HG03432 (cell line): ENCODE results near the gene GGTLC1.
"Not testable (repeated sequence)": the region's sequence is repeated elsewhere in the genome, so short reads cannot be mapped to it uniquely, and the experiment has no call there.

ENCODE experiments used
- ATAC-seq: cut with Tn5 transposase; IDR thresholded peaks from one replicate; pipeline ENCODE4 v1.9.1; 2021; ENCODE audit warnings: mild to moderate bottlenecking, moderate library complexity; ENCODE audit not compliant: unreplicated experiment

GGTLC1 gene

DNA sequence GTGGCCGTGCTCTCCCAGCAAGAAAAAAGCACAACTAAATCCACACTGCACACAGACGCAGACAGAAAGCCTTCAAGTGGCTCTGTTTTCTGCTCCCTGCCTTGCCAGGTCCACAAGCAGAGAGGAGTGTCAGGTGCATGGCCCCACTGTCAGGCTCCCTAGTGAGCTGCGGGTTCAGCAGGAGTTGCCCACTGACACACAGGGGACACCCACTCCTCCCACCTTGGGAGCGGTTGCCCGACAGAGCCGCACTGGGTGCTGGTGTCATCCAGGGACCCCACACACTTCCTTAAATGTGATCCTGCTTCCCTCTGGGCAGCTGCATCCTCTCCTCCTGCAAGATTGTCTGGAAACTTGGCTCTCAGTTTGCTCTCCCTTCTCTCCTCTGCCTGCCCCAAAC is 6.7 kb upstream of the GGTLC1 start:
- not testable (repeated sequence) for ATAC-seq

- not testable (repeated sequence) for ATAC-seq
Measured at GRCh38 chr20:23994001-23994633, 5.5 kb upstream of the GGTLC1 start.

DNA sequence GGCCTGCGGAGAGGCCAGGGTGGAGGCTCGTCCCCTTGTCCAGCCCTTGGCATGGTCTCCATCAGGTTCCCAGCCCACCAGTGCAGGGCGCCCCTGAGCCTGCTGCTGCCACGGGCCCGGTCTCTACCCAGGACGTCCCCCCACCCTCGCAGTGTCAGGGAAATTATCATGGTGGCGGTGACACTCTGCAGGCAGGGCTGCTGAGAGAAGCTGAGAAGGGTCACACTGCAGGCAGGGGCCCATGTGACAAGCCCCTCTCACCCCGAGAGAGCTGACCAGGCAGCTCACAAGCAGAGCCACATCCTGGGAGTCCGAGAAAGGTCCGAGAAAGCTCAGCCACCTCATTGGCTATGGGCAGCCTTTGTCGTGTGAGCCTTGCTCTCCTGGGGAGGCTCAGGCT is 4.9 kb upstream of the GGTLC1 start:
- ATAC-seq = not testable (repeated sequence)

DNA sequence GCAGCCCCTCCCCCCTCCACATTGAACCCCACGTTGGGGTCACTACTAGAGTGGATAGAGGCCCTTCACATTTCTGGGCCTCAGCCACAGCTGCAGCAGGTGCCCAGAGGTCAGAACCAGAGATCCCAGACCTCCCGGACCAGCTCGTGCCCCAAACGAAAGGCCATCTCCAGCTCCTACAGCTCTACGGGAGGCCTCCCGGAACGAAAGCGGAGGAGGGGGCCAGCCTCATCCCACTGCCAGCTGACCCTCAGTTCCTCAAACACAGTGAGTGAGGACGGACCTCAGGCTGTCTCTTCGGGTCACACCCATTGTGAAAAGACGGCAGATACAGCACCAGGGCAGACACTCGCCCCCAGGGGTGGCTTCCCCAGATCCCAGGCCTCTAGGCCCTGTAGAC is 1.7 kb upstream of the GGTLC1 start:
- not testable (repeated sequence) for ATAC-seq

DNA sequence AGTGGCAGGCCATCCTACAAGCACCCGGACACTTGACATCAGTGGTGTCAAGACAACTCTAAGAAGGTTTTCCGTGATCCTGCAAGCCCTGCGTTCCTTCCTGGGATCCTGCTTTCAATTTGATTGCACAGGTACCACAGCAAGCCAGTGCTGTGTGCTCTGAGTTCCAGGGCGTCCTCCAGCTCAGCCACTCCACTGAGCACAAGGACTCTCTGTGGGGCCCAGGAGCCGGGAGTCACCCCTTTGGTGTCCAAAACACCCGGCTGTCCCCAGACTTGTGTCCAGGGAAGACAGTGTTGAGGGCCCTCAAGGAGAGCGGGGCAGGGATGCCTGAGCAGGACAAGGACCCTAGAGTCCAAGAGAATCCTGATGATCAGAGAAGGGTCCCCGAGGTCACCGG is 387 bp upstream of the GGTLC1 start:
- ATAC-seq = not testable (repeated sequence)

DNA sequence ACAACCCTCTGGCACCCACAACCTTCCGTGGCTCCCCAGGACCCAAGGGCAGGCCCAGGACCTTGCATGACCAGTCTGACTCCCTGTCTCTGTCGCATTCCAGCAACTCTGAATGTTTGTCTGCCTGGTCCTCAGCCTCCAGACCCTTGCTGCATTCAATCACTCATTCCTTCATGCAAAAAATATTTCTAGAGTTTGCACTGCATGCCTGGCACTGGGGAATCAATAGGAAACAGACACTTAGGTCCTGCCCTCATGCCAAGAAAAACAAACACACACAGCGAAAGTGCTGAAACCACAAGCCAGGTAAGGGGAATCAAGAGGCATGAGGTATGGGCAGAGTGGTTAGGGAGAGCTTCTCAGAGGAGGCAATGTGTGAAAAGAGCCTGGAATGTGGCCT is 1.9 kb downstream of the GGTLC1 start:
- ATAC-seq = not testable (repeated sequence)

GRCh38 chr20:23986310-23986709 is 2.3 kb downstream of the GGTLC1 start:
- ATAC-seq = not testable (repeated sequence)

- ATAC-seq = not testable (repeated sequence)
Measured at GRCh38 chr20:23985790-23986225, 2.8 kb downstream of the GGTLC1 start.

- not testable (repeated sequence) for ATAC-seq
Measured at GRCh38 chr20:23985066-23985789, 3.4 kb downstream of the GGTLC1 start.

DNA sequence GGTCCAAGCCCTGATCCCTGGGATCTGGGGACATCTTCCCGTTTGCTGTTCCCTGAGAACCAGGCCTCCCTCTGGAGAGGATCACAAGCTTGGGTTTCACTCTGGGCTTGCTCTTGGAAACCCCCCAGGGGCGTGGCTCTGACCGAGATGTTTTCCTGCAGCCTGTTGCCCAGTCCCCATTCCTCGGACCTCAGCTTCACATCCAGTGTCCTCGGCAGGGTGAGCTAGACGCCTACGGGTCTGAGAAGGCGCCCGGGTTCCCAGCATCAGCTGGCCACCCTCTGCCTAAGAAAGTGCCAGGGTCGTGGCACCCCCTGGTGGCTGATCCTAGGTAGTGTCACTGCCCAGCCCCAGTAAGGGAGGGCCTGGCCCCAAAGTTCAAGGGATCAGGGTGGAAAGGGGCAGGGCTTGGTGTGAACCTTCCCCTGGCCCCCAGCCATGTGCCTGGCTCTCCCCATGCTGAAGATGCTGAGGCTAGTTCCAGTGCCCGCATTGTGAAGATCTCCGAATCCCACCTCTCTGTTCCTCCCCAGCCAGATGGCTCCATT is 4.0 kb downstream of the GGTLC1 start:
- not testable (repeated sequence) for ATAC-seq

DNA sequence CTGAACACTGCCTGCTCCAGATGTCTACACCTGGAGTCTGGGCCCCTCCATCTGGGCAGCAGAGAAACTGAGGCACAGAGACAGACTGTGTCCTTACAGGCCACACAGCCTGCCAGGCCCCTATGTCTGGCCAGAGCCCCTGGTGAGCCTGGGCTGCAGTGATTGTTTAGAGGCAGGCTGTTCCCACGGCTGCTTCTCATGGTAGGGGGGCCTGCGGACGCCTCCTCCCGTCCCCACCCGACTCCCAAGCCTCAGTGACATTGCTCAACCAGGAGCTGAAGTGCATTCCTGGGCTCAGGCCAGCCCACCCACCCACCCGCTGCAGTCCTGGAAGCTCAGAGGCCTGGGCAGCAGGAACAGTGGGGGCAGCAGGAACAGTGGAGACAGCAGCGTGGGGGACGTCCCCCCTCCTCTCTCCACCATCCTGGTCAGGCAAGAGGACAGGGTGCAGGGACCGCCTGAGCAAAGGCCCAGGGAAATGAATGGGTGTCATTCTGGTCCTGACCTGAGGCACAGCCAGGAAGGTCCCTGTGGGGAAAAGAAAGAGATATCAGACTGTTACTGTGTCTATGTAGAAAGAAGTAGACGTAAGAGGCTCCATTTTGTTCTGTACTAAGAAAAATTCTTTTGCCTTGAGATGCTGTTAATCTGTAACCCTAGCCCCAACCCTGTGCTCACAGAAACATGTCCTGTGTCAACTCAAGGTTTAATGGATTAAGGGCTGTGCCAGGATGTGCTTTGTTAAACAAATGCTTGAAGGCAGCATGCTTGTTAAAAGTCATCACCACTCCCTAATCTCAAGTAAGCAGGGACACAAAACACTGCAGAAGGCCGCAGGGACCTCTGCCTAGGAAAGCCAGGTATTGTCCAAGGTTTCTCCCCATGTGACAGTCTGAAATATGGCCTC is 6.2 kb downstream of the GGTLC1 start:
- not testable (repeated sequence) for ATAC-seq

DNA sequence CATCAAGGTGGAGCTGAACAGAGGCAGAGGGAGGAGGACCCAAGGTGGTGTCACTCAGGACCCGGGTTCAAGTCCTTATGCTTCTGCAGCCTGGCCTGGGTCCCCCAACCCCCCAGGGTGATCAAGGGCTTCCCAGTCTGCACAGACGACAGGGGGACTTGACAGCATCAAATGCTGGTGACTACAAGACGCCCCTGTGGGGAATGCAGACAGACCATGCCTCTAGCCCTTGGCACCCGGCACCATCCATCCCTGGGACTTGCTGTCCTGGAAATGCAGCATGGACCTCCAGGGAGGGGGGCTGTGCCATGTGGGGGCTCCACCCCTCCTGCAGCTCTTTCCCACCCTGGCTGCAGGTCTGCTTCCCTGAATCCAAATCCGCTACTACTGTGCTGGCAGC is 7.1 kb downstream of the GGTLC1 start:
- ATAC-seq = not testable (repeated sequence)

- ATAC-seq = not testable (repeated sequence)
Measured at GRCh38 chr20:23981014-23981413, 7.6 kb downstream of the GGTLC1 start.

- ATAC-seq = not testable (repeated sequence)
Measured at GRCh38 chr20:23979899-23980811, 8.4 kb downstream of the GGTLC1 start.

DNA sequence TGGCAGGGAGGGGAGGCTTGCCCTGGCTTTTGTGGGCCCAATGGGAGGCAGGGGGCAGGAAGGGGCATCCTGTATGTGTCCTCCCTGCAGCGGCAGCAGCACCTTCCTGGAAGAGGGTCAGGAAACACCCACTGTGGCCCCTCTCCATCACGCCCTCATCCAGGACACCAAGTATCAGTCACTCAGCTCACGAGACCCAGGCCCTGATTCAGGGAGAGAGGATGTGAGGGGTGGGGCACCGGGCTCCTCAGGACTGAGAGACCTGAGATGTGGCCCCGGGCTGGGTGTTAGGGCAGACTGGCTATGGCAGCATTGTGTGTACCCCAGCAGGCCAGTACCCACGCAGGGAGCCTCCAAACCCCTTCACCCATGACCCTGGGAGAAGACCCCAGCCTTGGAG is 9.2 kb downstream of the GGTLC1 start:
- not testable (repeated sequence) for ATAC-seq

- ATAC-seq = not testable (repeated sequence)
Measured at GRCh38 chr20:23978457-23978856, 10.1 kb downstream of the GGTLC1 start.

- ATAC-seq = no peak
Measured at GRCh38 chr20:23974966-23975365, 13.6 kb downstream of the GGTLC1 start.

DNA sequence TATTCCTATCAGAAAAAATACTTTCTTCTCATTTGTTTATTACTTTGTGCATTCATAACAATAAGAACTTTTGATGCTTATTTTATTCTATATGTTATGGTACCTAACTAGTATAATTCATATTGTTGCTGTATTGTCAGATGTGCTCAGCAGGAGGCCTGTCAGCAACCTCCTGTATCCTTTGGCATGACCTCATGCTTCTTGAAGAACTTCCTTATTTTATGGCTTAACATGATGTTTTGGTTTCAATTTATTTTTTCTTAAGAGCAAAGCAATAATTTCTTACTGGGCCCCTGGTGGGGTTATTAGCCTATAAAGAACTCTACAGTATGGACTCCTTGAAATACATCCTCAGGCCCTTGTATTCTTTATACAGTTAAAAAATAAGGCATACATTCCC is 17.3 kb downstream of the GGTLC1 start:
- ATAC-seq = no peak

DNA sequence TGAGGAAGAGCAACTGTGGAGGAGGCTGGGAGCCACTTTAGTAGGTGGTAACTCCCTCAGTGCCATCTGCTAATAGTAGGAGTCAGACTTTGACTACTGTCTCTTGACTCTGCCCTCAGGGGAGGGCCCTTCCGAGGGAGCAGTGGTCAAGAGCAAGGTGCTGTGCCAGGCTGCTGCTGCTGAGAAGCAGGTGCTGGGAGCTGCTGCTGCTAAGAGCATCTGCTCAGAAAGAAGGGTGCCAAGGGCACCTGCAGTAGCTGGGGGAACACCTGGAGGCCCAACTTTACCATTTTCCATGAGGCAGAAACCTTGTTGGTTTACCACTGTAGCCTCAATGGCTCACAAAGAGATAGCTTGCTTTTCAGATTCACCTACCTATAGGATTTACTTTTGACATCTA is 18.5 kb downstream of the GGTLC1 start:
- no peak for ATAC-seq

DNA sequence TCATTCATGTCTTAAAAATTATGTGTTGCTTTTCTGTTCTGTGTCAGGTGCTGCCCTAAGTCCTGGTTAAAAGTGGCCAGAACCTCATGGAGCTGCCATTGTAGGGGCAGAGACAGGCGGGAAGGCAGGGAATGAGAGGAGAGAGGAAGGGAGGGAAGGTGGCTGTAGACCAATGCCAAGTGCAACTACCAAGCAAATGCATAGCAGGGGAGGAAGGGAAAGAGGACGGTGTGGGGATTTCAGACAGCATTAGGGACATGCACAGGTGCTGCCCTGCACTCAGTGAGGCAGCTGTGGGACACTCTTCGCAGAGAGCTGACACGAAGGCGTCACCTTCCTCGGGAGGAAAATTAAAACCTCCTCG is 21.0 kb downstream of the GGTLC1 start:
- ATAC-seq = no peak
